ENCODE data around the gene ADH5.
"Not testable (repeated sequence)": the region's sequence is repeated elsewhere in the genome, so short reads cannot be mapped to it uniquely, and the experiment has no call there.

The ADH5 gene

GRCh38 chr4:99028187-99028586 lies 60.4 kb downstream of the ADH5 start:
- no peak for DNase-seq

- DNase-seq, result no peak
These were observed 61.3 kb downstream of the ADH5 start for GRCh38 chr4:99027304-99027703.

GRCh38 chr4:99025506-99025905 lies 63.1 kb downstream of the ADH5 start:
- DNase-seq, result no peak

- DNase-seq, result no peak
These were observed 63.9 kb downstream of the ADH5 start for GRCh38 chr4:99024481-99025275.

- not testable (repeated sequence) for DNase-seq
These were observed 64.8 kb downstream of the ADH5 start for GRCh38 chr4:99023800-99024251.

- DNase-seq, result no peak
These were observed 66.0 kb downstream of the ADH5 start for GRCh38 chr4:99022566-99022965.

GRCh38 chr4:99021386-99021785 lies 67.2 kb downstream of the ADH5 start:
- no peak for DNase-seq

Measured in RPMI8226 (cell line).